Measurements from ENCODE around the gene PDK2. TPM values are rescaled to one million over a fixed set of nuclear protein-coding genes. Genes with fewer than 3 reads are reported as not detected.

PDK2 gene
- total and polyA plus RNA-seq, 10 of the 15 experiments (the other 5 are each of a cell fraction or from before 2014, with no cell fraction given): 0.98 to 22.6 (median 12.3) TPM

GRCh38 chr17:50134206-50135110 lies 39.3 kb downstream of the PDK2 start:
- intact Hi-C loops (cut with micrococcal nuclease; ENCODE audit: unreplicated experiment): no loop called here
- DNase-seq (ENCODE audit: low read depth, low spot score) (no peak), ATAC-seq (no peak), FAIRE-seq (no peak)
- H3K36me3 ChIP-seq (ENCODE audit: control insufficient read depth in 2 of 2, insufficient read depth in 2 of 2, low read length in 1 of 2): peaks cover 33 to 46% of the 10 kb centered on the region in 2 experiments
- H3K9ac ChIP-seq (ENCODE audit: control insufficient read depth, insufficient read depth, low read length): no peak overlapping the region
- H3K4me1 ChIP-seq (ENCODE audit: control insufficient read depth, insufficient read depth, low read length): peaks cover 2% of the 10 kb centered on the region
- no peak overlapping the region for H3K4me2 ChIP-seq (ENCODE audit: control insufficient read depth, insufficient read depth)
- WGBS (ENCODE audit: insufficient coverage, insufficient replicate concordance, low lambda C conversion rate, missing lambda C conversion rate): 72% methylated on average over 15 of the region's 16 CpGs
- no peaks in the 10 kb centered on the region for H3K27me3 ChIP-seq (replicated peaks in 1 of 2; ENCODE audit: control insufficient read depth in 2 of 2, insufficient read depth in 2 of 2, low read length in 1 of 2)
- ChIA-PET CTCF (no interaction called here), SMC1A (ENCODE audit: uncharacterized antibody, unreplicated experiment) (no interaction called here), RAD21 (ENCODE audit: unreplicated experiment) (no interaction called here), POLR2A (no interaction called here)
- no peak overlapping the region for H2AFZ ChIP-seq (ENCODE audit: control insufficient read depth, low read depth, low read length)
- in situ Hi-C loops (cut with MboI): no loop called here
- peaks cover 11% of the 10 kb centered on the region; the same call in 1 of the 2 replicates for H4K20me1 ChIP-seq (ENCODE audit: control insufficient read depth, insufficient read depth)
- no peak overlapping the region for H3K4me3 ChIP-seq
- BruUV-seq (replicated peaks): TSS peak; percentile 61
- H3K79me2 ChIP-seq (ENCODE audit: control insufficient read depth, insufficient read depth, low read length): no peaks in the 10 kb centered on the region; the same call in 1 of the 2 replicates
- TF ChIP-seq EP300 (IDR thresholded peaks at IDR 0.05; ENCODE audit: borderline replicate concordance in 1 of 2, control insufficient read depth in 1 of 2, low read depth in 2 of 2, low read length in 2 of 2) (no peak), ASH2L (IDR thresholded peaks at IDR 0.05; ENCODE audit: borderline replicate concordance, low read depth) (no peak), EGR1 (IDR thresholded peaks at IDR 0.05; ENCODE audit: borderline replicate concordance in 1 of 2, low read depth in 2 of 2, low read length in 2 of 2) (no peak), POLR2A (IDR thresholded peaks at IDR 0.05; ENCODE audit: low read depth, low read length) (peak; percentile 6; the same call in 1 of the 2 replicates), CTCF (IDR thresholded peaks at IDR 0.05 in 2 of 3, conservative IDR thresholded peaks at IDR 0.05 in 1 of 3; ENCODE audit: control insufficient read depth in 2 of 3, extremely low read depth in 1 of 3, insufficient read depth in 1 of 3, low read depth in 3 of 3, low read length in 3 of 3) (no peak), MTA2 (IDR thresholded peaks at IDR 0.05; ENCODE audit: low read depth) (no peak), IRF5 (IDR thresholded peaks at IDR 0.05; ENCODE audit: borderline replicate concordance) (no peak)
- H3K9me3 ChIP-seq (replicated peaks; ENCODE audit: control insufficient read depth, insufficient read depth, low read length): no peaks in the 10 kb centered on the region
- no peak overlapping the region for H3K27ac ChIP-seq (ENCODE audit: control insufficient read depth, insufficient read depth)
